SK-N-SH (cell line): ENCODE measurements around the gene PLAC1. TPM values are rescaled to one million over a fixed set of nuclear protein-coding genes. Genes with fewer than 3 reads are reported as not detected.

Experiments
- CTCF ChIA-PET: fragments of 300-600, 350-600 bp; formaldehyde crosslinking; extraction: SDS; loops from one replicate; lab custom pipeline; 2021; lab: Yijun Ruan, JAX
- POLR2A ChIA-PET: fragments of 350-600 bp; sonication (Branson Sonifier 250); formaldehyde crosslinking; extraction: SDS; loops from one replicate; lab custom pipeline; 2020; ENCODE audit warnings: antibody characterized with exemption, inconsistent platforms; lab: Yijun Ruan, JAX
- DNase-seq: peaks from one replicate; pipeline ENCODE4 v3.0.0; 2012
- H2AFZ ChIP-seq: fragments of 200-600 bp; sonication (generic); 2 replicates; pipeline ENCODE4 v1.8.1; 2016; ENCODE audit warnings: antibody characterized with exemption, mild to moderate bottlenecking, low read depth
- H3F3A ChIP-seq: fragments of 200-600 bp; sonication (generic); replicated peaks from 2 replicates; pipeline ENCODE3; 2016; ENCODE audit warnings: antibody characterized with exemption, mild to moderate bottlenecking; ENCODE audit not compliant: insufficient read depth
- H3K27ac ChIP-seq, 2 experiments: fragments of 200-500 bp in 1 of 2; fragments of 200-600 bp in 1 of 2; sonication (Bioruptor generic) in 1 of 2; sonication (generic), shearing (Covaris generic) in 1 of 2; 2 replicates each; pipeline versions ENCODE4 v1.5.1 to v1.6.1; 2014 to 2016; ENCODE audit warnings: low read depth in 2 of 2, inconsistent platforms in 1 of 2, low read length in 1 of 2, mild to moderate bottlenecking in 1 of 2, mixed read lengths in 1 of 2
- H3K27me3 ChIP-seq: fragments of 200-600 bp; sonication (generic), shearing (Covaris generic); 2 replicates; pipeline ENCODE4 v1.6.1; 2016; ENCODE audit warnings: mixed run types; ENCODE audit not compliant: insufficient read depth
- H3K36me3 ChIP-seq, 2 experiments: fragments of 200-500 bp in 1 of 2; fragments of 200-600 bp in 1 of 2; sonication (Bioruptor generic) in 1 of 2; sonication (generic) in 1 of 2; replicated peaks in 1 of 2; 2 replicates each; pipeline versions ENCODE3 to v1.5.1; 2014 to 2016; ENCODE audit warnings: low read length in 1 of 2, mild to moderate bottlenecking in 1 of 2; ENCODE audit not compliant: insufficient read depth in 2 of 2, control insufficient read depth in 1 of 2
- H3K4me1 ChIP-seq, 2 experiments: fragments of 200-500 bp in 1 of 2; fragments of 200-600 bp in 1 of 2; sonication (Bioruptor generic) in 1 of 2; sonication (generic), shearing (Covaris generic) in 1 of 2; 2 replicates each; pipeline versions ENCODE4 v1.5.1 to v1.6.1; 2014 to 2016; ENCODE audit warnings: low read depth in 1 of 2, low read length in 1 of 2, mixed run types in 1 of 2; ENCODE audit not compliant: insufficient read depth in 2 of 2, control insufficient read depth in 1 of 2
- H3K4me2 ChIP-seq: fragments of 200-600 bp; sonication (generic), shearing (Covaris generic); 2 replicates; pipeline ENCODE4 v1.6.1; 2017; ENCODE audit warnings: mixed run types
- H3K4me3 ChIP-seq, 2 experiments: fragments of 200-500 bp in 1 of 2; fragments of 200-600 bp in 1 of 2; sonication (Bioruptor generic) in 1 of 2; sonication (generic), shearing (Covaris generic) in 1 of 2; 2 replicates each; pipeline versions ENCODE4 v1.5.1 to v1.8.1; 2014 to 2016; ENCODE audit warnings: low read depth in 2 of 2, inconsistent platforms in 1 of 2, low read length in 1 of 2, mild to moderate bottlenecking in 1 of 2, mixed read lengths in 1 of 2, moderate library complexity in 1 of 2
- H3K79me2 ChIP-seq: fragments of 200-600 bp; sonication (generic); 2 replicates; pipeline ENCODE4 v1.8.1; 2017; ENCODE audit warnings: mild to moderate bottlenecking; ENCODE audit not compliant: insufficient read depth
- H3K9ac ChIP-seq: fragments of 200-600 bp; sonication (generic); 2 replicates; pipeline ENCODE4 v1.6.1; 2017; ENCODE audit warnings: mixed run types
- H3K9me2 ChIP-seq: fragments of 200-600 bp; sonication (generic); 2 replicates; pipeline ENCODE4 v1.6.1; 2017; ENCODE audit warnings: mixed run types
- H3K9me3 ChIP-seq: fragments of 200-600 bp; sonication (generic); 2 replicates; pipeline ENCODE4 v1.6.1; 2017; ENCODE audit warnings: mixed run types, mild to moderate bottlenecking, moderate library complexity
- H4K20me1 ChIP-seq: fragments of 200-600 bp; sonication (generic); 2 replicates; pipeline ENCODE4 v1.6.1; 2017; ENCODE audit warnings: mild to moderate bottlenecking, mixed run types; ENCODE audit not compliant: insufficient read depth
- CHD2 ChIP-seq: fragments of 150-350 bp; IDR thresholded peaks from 2 replicates; pipeline ENCODE4 v1.6.1; 2018; ENCODE audit warnings: low read length; ENCODE audit not compliant: partially characterized antibody
- CTCF ChIP-seq: fragments of 200-600 bp; sonication (generic); IDR thresholded peaks from 2 replicates; pipeline ENCODE4 v1.6.1; 2017; ENCODE audit warnings: antibody characterized with exemption, mild to moderate bottlenecking, moderate library complexity
- ELF1 ChIP-seq: IDR thresholded peaks from 2 replicates; pipeline ENCODE4 v1.4.0; 2012
- EP300 ChIP-seq, 2 experiments: IDR thresholded peaks; 2 replicates each; pipeline versions ENCODE4 v1.4.0 to v1.6.1; 2012; ENCODE audit warnings: borderline replicate concordance in 1 of 2, low read depth in 1 of 2, low read length in 1 of 2
- FOXJ3 ChIP-seq: sonication (generic); formaldehyde crosslinking; IDR thresholded peaks from 2 replicates; pipeline ENCODE4 v1.5.1; 2020; ENCODE audit warnings: mild to moderate bottlenecking, missing genetic modification reagents
- IRF3 ChIP-seq: fragments of 150-350 bp; IDR thresholded peaks from 2 replicates; pipeline ENCODE4 v1.6.1; 2016; ENCODE audit warnings: mild to moderate bottlenecking, low read depth, low read length
- MEF2A ChIP-seq: IDR thresholded peaks from 2 replicates; pipeline ENCODE4 v1.4.0; 2012; ENCODE audit warnings: low read depth, borderline replicate concordance
- MXI1 ChIP-seq: IDR thresholded peaks from 2 replicates; pipeline ENCODE4 v1.6.1; 2012; ENCODE audit warnings: mild to moderate bottlenecking, low read depth, low read length, improper control_type of control experiment
- NFIC ChIP-seq: IDR thresholded peaks from 2 replicates; pipeline ENCODE4 v1.4.0; 2012; ENCODE audit warnings: borderline replicate concordance
- NRF1 ChIP-seq: IDR thresholded peaks from 2 replicates; pipeline ENCODE4 v1.6.1; 2012; ENCODE audit warnings: low read depth, mild to moderate bottlenecking, low read length
- RAD21 ChIP-seq: IDR thresholded peaks from 2 replicates; pipeline ENCODE4 v1.6.1; 2012; ENCODE audit warnings: mild to moderate bottlenecking, low read length
- REST ChIP-seq: IDR thresholded peaks from 2 replicates; pipeline ENCODE4 v1.6.1; 2012; ENCODE audit warnings: mild to moderate bottlenecking, low read depth, low read length, moderate library complexity
- RFX5 ChIP-seq: IDR thresholded peaks from 2 replicates; pipeline ENCODE4 v1.6.1; 2012; ENCODE audit warnings: mild to moderate bottlenecking, improper control_type of control experiment, low read length
- RXRA ChIP-seq: IDR thresholded peaks from 2 replicates; pipeline ENCODE4 v1.4.0; 2012; ENCODE audit warnings: low read depth, mild to moderate bottlenecking, borderline replicate concordance
- SIN3A ChIP-seq: IDR thresholded peaks from 2 replicates; pipeline ENCODE4 v1.6.1; 2012; ENCODE audit warnings: low read depth, mild to moderate bottlenecking, low read length, moderate library complexity, borderline replicate concordance
- SMC3 ChIP-seq: IDR thresholded peaks from 2 replicates; pipeline ENCODE4 v1.6.1; 2012; ENCODE audit warnings: low read depth, low read length, improper control_type of control experiment
- TAF1 ChIP-seq: IDR thresholded peaks from 2 replicates; pipeline ENCODE4 v1.6.1; 2012; ENCODE audit warnings: low read depth, mild to moderate bottlenecking, low read length, moderate library complexity, borderline replicate concordance
- USF1 ChIP-seq: IDR thresholded peaks from 2 replicates; pipeline ENCODE4 v1.4.0; 2012; ENCODE audit warnings: low read depth, borderline replicate concordance
- USF2 ChIP-seq: fragments of 150-350 bp; IDR thresholded peaks from 2 replicates; pipeline ENCODE4 v1.6.1; 2017; ENCODE audit warnings: antibody characterized with exemption, low read length, low read depth, borderline replicate concordance
- ZBTB33 ChIP-seq: IDR thresholded peaks from 2 replicates; pipeline ENCODE4 v1.4.0; 2012; ENCODE audit warnings: low read depth, borderline replicate concordance
- WGBS: methylation state at CpG from one replicate; pipeline ENCODE4 v1.1.6; 2017; ENCODE audit warnings: low lambda C conversion rate; 5-methylcytosine and 5-hydroxymethylcytosine counted together
- polyA plus RNA-seq, 3 experiments: library from polyadenylated mRNA; depleted of rRNA; stranded (reverse); fragments of >200 nt; gene quantifications; 2 replicates each; pipeline ENCODE4 v1.2.3, GENCODE V29; 2012

PLAC1 gene
- polyA plus RNA-seq, 1 of the 3 experiments (the other 2 are of a cell fraction) = 50.9 TPM

- Histone ChIP-seq H2AFZ (peak overlapping the region; percentile 58; the same call in 1 of the 2 replicates), H3K9me2 (no peaks in the 10 kb centered on the region), H3K27ac (no peak overlapping the region), H3K79me2 (no peaks in the 10 kb centered on the region), H3K4me1 (no peaks in the 10 kb centered on the region), H3K9ac (no peak overlapping the region), H3K9me3 (no peaks in the 10 kb centered on the region), H3K36me3 (no peaks in the 10 kb centered on the region), H3K4me3 (no peak overlapping the region), H3K27me3 (no peaks in the 10 kb centered on the region), H3F3A (peaks cover 5% of the 10 kb centered on the region), H4K20me1 (no peaks in the 10 kb centered on the region), H3K4me2 (no peak overlapping the region)
- POLR2A ChIA-PET = no interaction called here
- CTCF ChIA-PET = no interaction called here
- DNase-seq = no peak
- TF ChIP-seq SMC3 = no peak
- no peak for TF ChIP-seq CTCF
- no peak for TF ChIP-seq EP300 (IDR thresholded peaks at IDR 0.05; ENCODE audit: borderline replicate concordance in 1 of 2, low read depth in 1 of 2, low read length in 1 of 2)
- no peak for TF ChIP-seq USF1
- no peak for TF ChIP-seq RFX5
- no peak for TF ChIP-seq RAD21
- TF ChIP-seq MEF2A = no peak
- TF ChIP-seq USF2 = no peak
- TF ChIP-seq SIN3A = no peak
- no peak for TF ChIP-seq NRF1
- TF ChIP-seq RXRA = no peak
- TF ChIP-seq TAF1 = no peak
- no peak for TF ChIP-seq ELF1
- no peak for TF ChIP-seq FOXJ3
- no peak for TF ChIP-seq NFIC
- TF ChIP-seq MXI1 = no peak
- no peak for TF ChIP-seq IRF3
- no peak for TF ChIP-seq REST
- TF ChIP-seq ZBTB33 = no peak
- TF ChIP-seq CHD2 = no peak
- WGBS = 74% methylated on average over 3 of the region's 3 CpGs
These were observed 129.3 kb downstream of the PLAC1 start for GRCh38 chrX:134528960-134529359.
